Measurements from ENCODE around the gene CRTAC1. TPM values are rescaled to one million over a fixed set of nuclear protein-coding genes. Genes with fewer than 3 reads are reported as not detected.

Gene CRTAC1
- total RNA-seq, 1 donor from 2014 or later, result not detected

DNA sequence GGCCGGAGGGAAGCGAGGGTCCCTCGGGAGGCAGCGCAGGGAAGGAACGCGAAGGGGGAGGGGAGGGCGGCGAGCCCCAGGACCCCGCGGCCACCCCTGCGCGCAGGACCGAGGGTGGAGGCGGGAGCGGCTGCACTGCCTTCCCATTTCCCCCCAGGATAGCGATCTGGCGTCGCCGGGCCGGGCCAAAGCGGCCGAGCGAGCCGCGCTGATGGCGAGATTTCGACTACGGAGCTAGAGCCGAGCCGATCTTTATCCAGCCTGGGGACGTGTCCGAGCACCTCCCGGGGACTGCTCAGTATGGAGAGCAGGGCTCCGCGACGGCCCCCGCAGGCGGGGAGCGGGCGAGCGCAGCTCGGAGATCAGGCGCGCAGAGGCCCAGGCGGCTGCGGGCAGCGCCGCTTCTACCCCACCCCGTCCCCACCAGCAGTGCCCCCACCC lies 590 bp upstream of the CRTAC1 start:
- intact Hi-C loops (cut with micrococcal nuclease), result no loop called here

DNA sequence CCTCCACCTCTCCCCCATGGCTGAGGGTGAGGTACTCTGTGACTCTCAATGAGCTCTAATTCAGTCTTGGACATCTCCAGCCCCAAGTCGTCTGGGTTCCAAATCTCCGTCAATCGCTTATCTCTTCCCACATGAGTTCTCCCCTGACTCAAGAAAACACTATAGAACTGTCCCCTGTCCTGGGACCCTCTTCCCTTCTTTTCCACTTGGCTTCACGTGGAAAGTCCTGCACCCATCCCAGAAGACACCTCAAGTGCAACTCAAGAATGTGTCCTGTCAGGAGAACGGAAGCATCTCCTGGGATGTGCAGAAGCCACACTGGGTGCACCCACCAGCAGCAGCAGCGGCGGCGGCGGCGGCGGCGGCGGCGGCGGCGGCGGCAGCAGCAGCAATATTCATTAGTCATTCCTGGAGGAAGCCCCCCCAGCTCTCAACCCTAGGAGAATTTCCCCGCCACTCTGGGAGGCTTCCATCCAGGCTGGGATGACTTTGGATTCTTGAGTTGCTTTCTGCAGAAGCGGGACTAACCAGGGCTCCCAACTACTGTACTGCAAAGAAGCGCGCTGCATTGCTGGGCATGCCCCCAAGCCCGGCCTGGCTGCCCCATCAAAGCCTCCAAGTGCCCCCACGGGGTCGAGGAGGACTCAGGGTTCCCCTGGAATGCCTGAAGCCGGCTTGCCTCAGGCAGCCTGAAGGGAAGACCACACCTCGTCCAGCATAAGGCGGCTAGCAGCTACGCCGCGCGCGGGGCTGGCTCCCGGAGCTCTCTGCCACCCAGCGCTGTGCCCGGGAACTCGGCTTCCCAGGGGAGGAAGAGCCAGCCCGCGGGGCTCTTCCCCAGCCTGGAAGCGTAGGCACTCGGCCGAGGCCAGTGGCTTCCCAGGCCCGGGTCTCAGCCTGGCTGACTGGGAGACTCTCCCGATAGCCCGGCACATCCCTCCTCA lies 1.0 kb downstream of the CRTAC1 start:
- intact Hi-C loops (cut with micrococcal nuclease), result loop anchor here (5.0 kb wide), 3 partner anchors 237 to 327 kb away; no protein-coding TSS in a partner anchor

DNA sequence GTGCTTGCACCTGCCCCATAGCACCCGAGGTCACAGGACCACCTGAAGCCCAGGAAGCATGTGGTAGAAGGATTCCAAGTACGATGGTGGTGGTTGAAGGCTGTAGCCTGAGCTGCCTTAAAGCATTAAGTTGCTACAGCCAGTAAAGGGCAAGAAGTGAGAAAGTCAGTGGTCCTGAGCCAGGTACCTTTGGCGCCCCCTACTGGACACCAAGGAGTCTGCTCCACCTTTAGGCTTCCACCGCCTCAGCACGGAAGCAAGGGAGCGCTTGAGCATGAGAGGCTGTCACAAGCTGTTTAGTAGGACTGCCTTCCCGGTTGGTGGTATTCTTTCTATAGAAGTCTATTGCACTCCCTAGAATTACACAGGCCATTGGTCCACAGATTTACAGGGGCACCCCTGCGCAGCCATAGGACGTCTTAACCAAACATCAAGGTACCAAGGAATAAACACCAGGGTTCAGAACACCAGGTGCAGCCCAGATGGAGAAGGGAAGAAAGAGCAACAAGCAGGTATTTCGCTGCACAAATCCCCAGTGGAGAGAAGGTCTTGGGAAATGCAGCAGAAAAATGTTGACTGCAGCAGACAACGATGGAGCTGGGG lies 2.2 kb downstream of the CRTAC1 start:
- intact Hi-C loops (cut with micrococcal nuclease), result loop anchor here (1.0 to 5.0 kb wide), 4 partner anchors 114 to 326 kb away; no protein-coding TSS in a partner anchor

DNA sequence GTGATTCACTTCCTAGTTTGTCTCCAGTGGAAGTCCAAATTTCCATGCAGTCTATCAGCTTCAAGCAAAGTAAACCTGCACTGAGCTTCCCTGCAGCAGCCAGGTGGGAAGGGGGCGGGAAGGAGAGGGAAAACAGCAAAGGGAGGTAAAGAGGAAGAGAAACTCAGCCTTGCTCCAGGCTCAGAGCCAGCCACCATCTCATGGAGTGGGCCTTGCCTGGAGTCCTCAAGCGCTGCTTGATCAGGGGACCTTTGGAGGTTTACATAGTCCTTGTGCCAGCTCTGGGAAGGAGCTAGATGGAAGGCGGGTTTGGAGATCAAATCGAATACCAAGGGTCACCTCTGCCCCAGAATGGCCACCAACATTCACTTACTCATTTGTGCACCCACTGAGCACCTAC lies 7.4 kb downstream of the CRTAC1 start:
- intact Hi-C loops (cut with micrococcal nuclease), result no loop called here

DNA sequence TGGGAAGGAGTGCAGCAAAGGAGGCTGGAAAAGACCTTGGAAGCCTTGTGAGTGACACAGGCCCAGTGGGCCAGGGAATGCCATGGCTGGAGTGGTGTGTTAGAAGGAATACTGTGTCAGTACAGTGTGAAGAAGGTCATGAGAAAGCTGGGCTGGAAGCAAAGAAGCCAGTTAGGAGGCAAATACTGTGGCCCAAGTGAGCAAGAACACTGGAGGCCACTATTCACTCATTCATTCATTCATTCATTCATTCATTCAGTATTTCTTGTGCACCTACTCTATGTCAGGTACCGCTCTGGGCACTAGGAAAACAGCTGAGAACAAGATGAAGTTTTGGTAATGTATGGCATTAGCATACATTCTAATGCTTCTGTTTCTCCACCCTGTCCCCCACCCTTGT lies 9.6 kb downstream of the CRTAC1 start:
- intact Hi-C loops (cut with micrococcal nuclease), result no loop called here

DNA sequence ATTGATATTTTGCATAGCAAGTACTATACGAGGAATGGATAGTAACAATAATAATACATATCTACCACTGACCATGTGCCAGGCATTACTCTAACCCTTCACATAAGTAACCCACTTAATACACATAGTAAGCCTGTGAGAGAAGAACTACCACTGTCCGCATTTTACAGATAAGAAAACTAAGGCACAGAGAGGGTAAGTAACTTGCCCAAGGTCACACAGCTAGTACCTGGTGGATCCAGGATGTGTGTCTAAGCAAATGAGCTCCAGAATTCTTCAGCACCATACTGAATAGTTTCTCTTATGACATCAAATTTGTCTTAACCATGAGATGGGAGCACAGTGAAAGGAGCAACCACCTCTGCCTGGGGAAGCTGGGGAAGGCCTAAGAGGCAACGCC lies 10.2 kb downstream of the CRTAC1 start:
- intact Hi-C loops (cut with micrococcal nuclease), result no loop called here

DNA sequence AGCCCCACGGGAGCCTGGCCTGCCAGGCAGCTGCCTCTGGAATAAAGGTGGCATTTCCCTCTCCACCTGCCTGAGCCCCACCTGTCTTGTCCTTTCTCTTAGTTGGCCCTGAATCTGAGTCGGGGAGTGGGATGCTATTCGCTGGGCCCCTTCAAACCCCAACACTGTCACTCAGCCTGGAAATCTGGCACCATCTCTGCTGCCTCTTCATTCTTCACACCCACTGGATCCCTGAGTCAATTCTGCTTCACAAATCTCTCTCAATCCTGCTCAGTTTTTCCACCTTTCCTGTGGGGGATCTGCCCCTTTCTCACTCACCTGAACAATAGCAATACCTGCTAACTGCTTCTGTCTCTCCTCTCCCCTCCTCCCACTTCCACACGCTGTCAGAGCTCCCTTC lies 10.6 kb downstream of the CRTAC1 start:
- intact Hi-C loops (cut with micrococcal nuclease), result no loop called here

DNA sequence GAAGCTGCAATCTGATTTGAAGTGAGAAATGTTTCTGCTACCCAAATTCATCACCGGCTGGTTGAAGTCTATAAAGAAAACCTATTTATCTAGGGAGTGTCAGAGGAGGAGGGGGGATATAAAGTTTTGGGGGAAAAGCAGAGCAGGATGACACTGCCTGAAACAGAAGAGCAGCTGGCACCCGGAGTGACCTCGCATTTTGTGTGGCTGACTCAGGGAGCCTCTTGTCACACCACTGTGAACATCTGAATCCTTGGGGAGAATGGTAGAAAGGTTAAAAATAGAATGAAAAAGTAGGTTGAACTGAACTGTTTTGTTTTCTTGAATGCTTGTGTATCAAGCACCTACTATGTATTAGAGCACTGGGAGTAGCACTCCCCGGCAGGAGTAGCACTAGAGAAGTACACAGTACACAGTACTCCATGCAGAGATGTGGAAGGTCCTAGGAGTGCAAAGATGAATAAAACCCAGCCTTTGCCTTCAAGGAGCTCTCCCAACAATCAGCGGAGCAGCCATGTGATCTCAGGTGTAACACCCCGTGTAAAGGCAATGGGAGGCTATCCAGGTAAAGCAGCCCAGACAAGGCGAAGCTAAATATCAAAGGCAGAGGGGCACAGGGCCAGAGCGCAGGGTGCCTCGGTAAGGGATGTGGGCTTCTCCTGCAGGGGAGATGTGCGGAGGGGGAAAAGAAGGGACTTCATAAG lies 13.5 kb downstream of the CRTAC1 start:
- intact Hi-C loops (cut with micrococcal nuclease), result no loop called here

DNA sequence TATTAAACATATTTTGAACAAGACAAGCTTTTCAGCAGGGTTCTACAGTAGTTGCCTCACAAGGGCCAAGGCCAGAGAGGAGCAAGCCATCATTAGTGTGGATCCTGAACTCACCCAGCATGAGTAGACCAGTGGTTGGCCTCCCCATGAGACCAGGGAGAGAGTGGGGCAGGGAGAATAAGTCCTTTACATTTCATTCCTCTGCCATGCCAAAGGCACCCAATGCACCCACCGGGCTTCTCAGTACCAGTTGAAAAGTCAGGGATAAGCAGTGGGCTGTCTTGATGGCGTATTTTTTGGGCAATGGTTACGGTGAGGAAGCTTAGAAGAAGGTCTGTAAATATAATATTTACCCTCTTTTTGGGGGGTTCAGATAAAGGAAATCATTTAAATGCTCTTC lies 16.6 kb downstream of the CRTAC1 start:
- intact Hi-C loops (cut with micrococcal nuclease), result no loop called here

DNA sequence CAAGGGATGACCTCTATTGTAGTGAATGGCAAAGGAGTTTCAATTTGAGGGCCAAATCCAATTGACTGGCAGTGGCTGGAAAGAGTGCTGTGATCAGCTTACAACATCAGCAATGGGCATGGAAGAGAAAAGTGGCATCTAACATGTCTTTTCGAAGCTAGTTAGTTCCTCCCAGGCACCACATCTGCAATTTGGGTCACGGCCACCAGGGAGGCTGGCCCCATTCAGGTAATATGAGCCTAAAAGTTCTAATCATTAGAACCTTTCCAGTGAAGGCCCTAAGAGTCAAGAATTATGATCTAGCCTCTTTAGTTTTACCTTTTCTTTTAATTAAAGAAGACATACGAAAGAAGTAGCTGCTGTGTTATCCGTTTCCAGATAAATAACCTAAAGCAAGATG lies 17.3 kb downstream of the CRTAC1 start:
- intact Hi-C loops (cut with micrococcal nuclease), result no loop called here

DNA sequence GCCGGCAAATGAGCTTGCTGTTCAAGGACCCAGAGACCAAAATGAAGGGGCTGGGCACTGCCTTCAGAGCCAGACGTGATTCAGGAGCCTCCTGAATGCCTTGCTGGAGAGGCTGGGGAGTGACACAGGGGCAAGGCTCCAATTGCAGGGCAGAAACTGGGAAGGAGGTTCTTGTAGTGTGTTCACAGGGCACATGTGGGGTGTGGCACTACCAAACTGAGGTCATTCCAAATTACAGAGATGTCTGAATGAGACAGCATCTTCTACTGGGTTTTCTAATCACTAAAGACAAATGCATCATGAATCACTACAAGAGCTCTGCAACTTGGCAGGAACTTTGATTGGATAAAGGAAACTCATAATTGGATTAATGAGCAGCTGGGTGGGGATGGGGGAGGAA lies 17.8 kb downstream of the CRTAC1 start:
- intact Hi-C loops (cut with micrococcal nuclease), result no loop called here

DNA sequence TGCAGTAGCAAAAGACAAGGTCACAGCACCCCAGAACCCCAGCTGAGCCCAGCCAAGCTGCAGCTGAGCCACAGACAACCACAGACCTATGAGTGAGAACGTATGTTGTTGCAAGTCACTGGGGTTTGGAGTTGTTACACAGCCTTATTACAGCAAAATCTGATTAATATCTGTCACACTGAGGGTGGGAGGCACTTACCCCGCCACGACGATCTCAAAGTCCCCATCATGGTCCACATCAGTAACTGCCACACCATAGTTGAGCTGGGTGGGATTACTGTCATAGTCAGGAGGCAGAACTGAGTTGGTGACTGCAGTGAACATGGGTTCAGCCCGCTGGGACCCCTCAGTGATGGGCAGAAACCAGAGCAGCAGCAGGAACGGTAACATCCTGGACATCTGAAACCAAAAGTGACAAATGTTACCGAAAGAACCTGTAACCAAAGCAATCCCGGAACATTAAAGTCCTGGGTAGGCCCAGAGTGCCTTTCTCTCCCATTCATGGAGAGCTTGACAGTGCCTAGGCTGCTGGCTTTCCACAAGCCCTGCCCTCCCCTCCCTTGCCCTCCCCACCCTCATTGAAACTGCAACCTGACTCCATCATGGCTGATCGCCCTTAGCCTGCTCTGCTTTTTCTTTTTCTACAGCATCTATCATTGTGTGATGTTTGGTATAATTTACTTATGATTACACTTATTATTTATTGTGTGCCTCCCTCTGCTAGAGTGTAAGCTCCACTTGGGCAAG lies 19.3 kb downstream of the CRTAC1 start:
- intact Hi-C loops (cut with micrococcal nuclease), result no loop called here

DNA sequence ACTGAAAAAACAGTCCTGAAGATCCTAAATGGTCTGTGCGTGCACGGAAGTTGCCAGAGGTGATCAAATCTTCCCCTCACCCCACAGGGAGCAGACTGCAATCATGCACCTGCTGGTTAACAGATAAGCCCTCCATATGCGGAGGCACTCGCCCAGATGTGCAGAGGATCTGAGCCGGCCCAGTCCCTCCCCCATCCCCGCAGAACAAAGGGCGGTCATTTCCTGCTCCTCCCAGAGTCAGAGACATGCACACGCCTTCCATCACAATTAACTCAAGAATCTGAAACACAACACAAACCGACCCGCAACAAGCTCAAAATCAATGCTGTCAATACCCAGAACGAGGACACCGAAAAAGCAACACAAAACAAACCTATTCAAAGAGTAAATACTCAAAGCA lies 24.2 kb downstream of the CRTAC1 start:
- intact Hi-C loops (cut with micrococcal nuclease), result no loop called here

DNA sequence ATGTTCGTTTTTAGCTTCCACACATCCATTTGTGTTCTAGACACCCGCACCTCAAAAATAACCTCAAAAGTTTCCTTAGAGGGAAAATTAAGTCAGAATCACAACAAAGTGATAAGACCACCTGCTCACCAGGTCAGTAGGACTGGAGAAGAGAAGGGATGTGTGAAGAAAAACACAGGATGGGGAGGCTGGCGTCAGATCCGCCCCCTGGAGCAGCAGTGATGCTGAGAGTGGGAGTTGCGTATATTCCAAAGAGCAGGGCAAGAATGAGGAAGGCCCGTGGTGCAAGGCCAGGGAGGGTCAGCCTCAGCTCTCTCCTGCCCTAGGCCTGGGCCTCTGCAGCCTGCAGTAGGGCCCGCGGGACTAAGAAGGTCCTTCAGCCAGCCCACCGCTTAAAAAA lies 28.7 kb downstream of the CRTAC1 start:
- intact Hi-C loops (cut with micrococcal nuclease), result no loop called here

DNA sequence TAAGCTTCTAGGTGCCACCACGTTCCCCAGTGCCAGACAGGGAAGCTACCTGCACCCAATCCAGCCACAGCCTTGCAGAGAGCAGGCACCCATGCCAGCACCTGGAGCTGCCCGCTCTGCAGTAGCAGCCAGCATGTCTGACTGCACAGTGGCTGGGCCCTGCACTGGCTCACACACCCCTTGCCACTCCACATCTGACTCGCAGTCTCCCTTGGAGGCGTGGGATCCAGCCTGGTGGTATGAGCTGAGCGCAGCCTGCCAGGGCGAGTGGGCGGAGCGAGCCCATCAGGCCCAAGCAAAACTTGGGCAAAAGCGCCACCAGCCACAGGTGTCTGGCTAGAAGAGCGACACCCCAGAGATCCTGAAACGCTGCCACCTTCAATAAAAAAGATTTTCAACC lies 30.1 kb downstream of the CRTAC1 start:
- intact Hi-C loops (cut with micrococcal nuclease), result no loop called here

DNA sequence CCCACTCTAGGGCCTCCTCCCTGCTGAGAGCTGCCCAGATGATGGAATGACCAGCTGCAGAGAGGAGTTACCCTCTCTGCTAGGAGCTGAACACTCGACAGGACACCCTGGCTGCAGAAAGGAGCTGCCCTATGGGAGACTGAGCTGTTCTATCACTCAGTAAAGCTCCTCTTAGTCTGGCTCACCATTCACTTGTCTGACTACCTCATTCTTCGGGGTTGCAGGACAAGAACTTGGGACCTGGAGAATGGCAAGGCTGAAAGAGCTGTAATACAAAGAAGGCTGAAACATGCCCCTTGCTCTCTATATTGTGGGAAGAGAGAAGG lies 30.5 kb downstream of the CRTAC1 start:
- intact Hi-C loops (cut with micrococcal nuclease), result no loop called here

DNA sequence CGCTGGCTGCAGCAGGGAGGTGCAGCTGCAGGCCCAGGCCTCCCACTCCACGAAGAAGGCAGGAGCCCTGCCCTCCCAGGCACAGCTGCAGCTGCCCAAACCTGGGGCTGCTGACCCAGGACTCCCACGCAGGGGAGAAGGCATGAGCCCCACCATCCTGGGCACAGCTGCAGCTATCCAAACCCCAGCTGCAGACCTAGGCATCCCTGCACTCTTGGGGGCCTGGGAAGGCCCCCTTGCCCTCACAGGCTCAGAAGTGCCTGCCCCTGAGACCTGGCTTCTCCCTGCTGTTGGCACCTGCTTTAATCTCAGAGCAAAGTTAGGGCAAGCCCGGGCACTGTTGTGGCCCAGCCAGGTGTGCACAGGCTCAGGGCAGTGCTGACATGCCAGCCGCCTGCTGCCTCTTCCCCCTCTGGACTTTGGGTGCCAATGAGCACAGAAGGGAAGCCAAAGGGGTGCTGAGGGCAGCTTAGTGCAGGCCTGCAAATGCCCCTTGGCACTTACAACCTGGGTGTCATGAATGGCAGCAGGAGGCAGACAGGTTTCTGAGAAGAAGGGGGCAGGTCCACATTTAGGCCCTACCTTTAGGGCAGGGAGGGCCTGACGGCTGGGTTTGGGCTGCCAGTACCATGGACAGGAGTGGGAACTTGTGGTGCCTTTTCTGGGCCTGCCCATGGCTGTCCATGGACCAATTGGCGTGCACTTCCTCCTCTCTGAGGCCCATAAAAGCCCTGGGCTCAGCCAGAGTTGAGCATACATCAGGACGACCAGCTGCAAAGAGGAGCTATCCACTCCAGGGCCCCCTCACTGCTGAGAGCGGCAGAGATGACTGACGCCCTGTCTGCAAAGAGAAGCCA lies 31.1 kb downstream of the CRTAC1 start:
- intact Hi-C loops (cut with micrococcal nuclease), result no loop called here

DNA sequence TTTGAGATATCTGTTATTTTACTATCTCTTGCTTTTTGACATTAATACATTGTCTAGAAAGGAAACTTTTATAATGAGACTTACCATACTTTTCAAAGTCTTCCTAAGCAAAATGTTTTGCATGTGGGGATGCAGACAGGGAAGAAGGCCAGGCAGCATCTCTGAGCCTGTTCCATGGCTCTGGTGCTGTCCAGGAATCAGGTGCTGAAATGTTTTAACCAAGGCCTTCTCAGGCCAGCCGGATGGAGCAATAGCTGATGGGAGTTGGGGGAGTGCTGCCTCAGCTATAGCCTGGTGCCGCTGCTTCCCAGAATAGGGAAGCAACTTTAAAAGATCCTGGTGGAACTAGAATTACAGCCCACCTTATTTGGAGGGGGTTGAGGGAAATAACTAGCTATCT lies 38.5 kb downstream of the CRTAC1 start:
- intact Hi-C loops (cut with micrococcal nuclease), result no loop called here

DNA sequence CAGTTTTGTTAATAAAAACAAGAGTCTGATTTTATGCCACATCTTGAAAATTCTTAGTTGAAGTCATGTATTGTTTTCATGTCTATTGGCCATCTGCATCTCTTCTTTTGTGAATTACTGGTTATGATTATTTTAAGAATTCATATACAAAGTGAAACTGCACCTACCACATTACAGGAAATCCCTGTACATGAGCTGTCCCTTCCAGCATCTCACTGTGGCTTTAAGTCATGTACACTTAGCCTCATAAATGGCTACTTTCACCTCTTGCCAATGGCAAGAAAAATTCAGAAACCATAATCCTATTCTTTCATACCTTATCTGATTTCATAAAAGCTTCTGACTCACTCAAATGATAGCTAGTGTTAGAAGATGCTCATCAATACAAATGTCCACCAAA lies 48.6 kb downstream of the CRTAC1 start:
- intact Hi-C loops (cut with micrococcal nuclease), result no loop called here

DNA sequence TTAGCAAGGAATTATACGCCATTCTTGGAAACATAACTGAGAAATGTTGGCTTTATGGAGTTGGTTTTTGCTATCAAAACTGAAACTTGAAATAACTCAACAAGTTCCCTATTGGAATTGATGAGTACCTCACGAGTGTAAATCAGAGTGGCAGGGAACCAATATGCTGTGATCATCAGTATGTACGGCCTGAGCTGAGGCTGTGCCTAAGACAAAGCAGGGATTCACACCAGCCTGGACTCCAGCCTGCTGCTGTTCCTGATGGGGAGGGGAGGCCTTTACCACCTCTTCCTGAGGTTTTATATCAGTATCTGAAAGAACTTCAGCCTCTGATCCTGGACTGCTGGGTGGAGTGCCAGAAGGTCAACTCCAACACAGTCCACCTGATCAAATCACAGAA lies 52.7 kb downstream of the CRTAC1 start:
- intact Hi-C loops (cut with micrococcal nuclease), result no loop called here

DNA sequence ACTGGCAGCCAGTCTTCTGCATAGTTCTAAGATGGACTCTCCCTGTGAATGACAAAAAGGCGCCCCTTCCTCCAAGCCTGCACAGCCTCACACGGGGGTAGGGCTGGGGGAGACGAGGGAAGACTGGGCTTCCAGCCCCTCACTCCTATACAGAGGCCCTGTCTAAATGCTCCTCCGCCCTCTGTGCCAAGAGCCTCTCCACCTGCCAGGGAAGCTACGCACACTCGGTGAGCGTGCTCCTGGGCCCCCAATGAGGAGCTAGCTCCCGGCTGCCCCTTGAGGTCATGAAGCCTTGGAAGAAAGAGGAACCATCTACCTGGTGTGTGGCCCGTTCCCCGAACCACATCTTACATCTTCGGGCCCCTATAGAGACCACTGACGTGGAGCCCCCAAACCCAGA lies 54.8 kb downstream of the CRTAC1 start:
- intact Hi-C loops (cut with micrococcal nuclease), result no loop called here

Data from T-helper 1 cell treated with Interleukin-12 subunit alpha and Interleukin-12 subunit beta and Interleukin-4 antibody, amounts not matched to agents 30 ng/mL and 1 ng/mL, for 36 hours (primary cell).